ENCODE results near the gene SLC4A1.

Gene SLC4A1

GRCh38 chr17:44221862-44222111 is 46.1 kb downstream of the SLC4A1 start:
- in situ Hi-C loops (cut with MboI; ENCODE audit: low sequenced_read_pairs) = loop anchor here (10.0 to 25.0 kb wide), 2 partner anchors 103 to 291 kb away; partner anchors contain the start of genes GPATCH8 and SLC25A39

- in situ Hi-C loops (cut with MboI; ENCODE audit: low sequenced_read_pairs) = loop anchor here (10.0 to 25.0 kb wide), 2 partner anchors 104 to 291 kb away; partner anchors contain the start of genes GPATCH8 and SLC25A39
Observed at GRCh38 chr17:44221084-44221861, 46.7 kb downstream of the SLC4A1 start.

GRCh38 chr17:44220213-44221083 is 47.5 kb downstream of the SLC4A1 start:
- in situ Hi-C loops (cut with MboI; ENCODE audit: low sequenced_read_pairs) = loop anchor here (10.0 to 25.0 kb wide), 2 partner anchors 104 to 292 kb away; partner anchors contain the start of genes GPATCH8 and SLC25A39

GRCh38 chr17:44219616-44220212 is 48.2 kb downstream of the SLC4A1 start, which contains the start of gene UBTF:
TSS of gene UBTF (minus strand) at chr17:44219675. CDS start at chr17:44218229, 1,446 bp downstream.
- in situ Hi-C loops (cut with MboI; ENCODE audit: low sequenced_read_pairs) = loop anchor here (10.0 to 25.0 kb wide), 2 partner anchors 105 to 293 kb away; partner anchors contain the start of genes GPATCH8 and SLC25A39

- in situ Hi-C loops (cut with MboI; ENCODE audit: low sequenced_read_pairs) = loop anchor here (25.0 kb wide), 1 partner anchor 293 kb away; the partner anchor contains the start of gene GPATCH8
Observed at GRCh38 chr17:44219108-44219615, 48.8 kb downstream of the SLC4A1 start.

- in situ Hi-C loops (cut with MboI; ENCODE audit: low sequenced_read_pairs) = loop anchor here (25.0 kb wide), 1 partner anchor 294 kb away; the partner anchor contains the start of gene GPATCH8
Observed at GRCh38 chr17:44218344-44219107, 49.4 kb downstream of the SLC4A1 start.

GRCh38 chr17:44217738-44218343 is 50.1 kb downstream of the SLC4A1 start:
- in situ Hi-C loops (cut with MboI; ENCODE audit: low sequenced_read_pairs) = loop anchor here (25.0 kb wide), 1 partner anchor 294 kb away; the partner anchor contains the start of gene GPATCH8

- in situ Hi-C loops (cut with MboI; ENCODE audit: low sequenced_read_pairs) = loop anchor here (25.0 kb wide), 1 partner anchor 296 kb away; the partner anchor contains the start of gene GPATCH8
Observed at GRCh38 chr17:44216694-44217093, 51.2 kb downstream of the SLC4A1 start.

- in situ Hi-C loops (cut with MboI; ENCODE audit: low sequenced_read_pairs) = loop anchor here (25.0 kb wide), 1 partner anchor 296 kb away; the partner anchor contains the start of gene GPATCH8
Observed at GRCh38 chr17:44216173-44216572, 51.8 kb downstream of the SLC4A1 start.

- in situ Hi-C loops (cut with MboI; ENCODE audit: low sequenced_read_pairs) = loop anchor here (25.0 kb wide), 1 partner anchor 297 kb away; the partner anchor contains the start of gene GPATCH8
Observed at GRCh38 chr17:44214896-44215295, 53.0 kb downstream of the SLC4A1 start.

GRCh38 chr17:44214230-44214494 is 53.8 kb downstream of the SLC4A1 start:
- in situ Hi-C loops (cut with MboI; ENCODE audit: low sequenced_read_pairs) = loop anchor here (25.0 kb wide), 1 partner anchor 298 kb away; the partner anchor contains the start of gene GPATCH8

GRCh38 chr17:44213403-44214229 is 54.3 kb downstream of the SLC4A1 start:
- in situ Hi-C loops (cut with MboI; ENCODE audit: low sequenced_read_pairs) = loop anchor here (25.0 kb wide), 1 partner anchor 299 kb away; the partner anchor contains the start of gene GPATCH8

- in situ Hi-C loops (cut with MboI; ENCODE audit: low sequenced_read_pairs) = loop anchor here (25.0 kb wide), 1 partner anchor 300 kb away; the partner anchor contains the start of gene GPATCH8
Observed at GRCh38 chr17:44212507-44213402, 55.2 kb downstream of the SLC4A1 start.

GRCh38 chr17:44211281-44212265 is 56.4 kb downstream of the SLC4A1 start:
- in situ Hi-C loops (cut with MboI; ENCODE audit: low sequenced_read_pairs) = loop anchor here (25.0 kb wide), 1 partner anchor 301 kb away; the partner anchor contains the start of gene GPATCH8

- in situ Hi-C loops (cut with MboI; ENCODE audit: low sequenced_read_pairs) = loop anchor here (25.0 kb wide), 1 partner anchor 302 kb away; the partner anchor contains the start of gene GPATCH8
Observed at GRCh38 chr17:44210342-44211192, 57.4 kb downstream of the SLC4A1 start.

All from HL-60/S4 treated with retinoic acid at 250 ng/mL for 4 days and 3 days (cell line).